GM21390 (cell line): ENCODE data around the gene TMEM106C.

ENCODE experiments used
- ATAC-seq: cut with Tn5 transposase; IDR thresholded peaks from one replicate; pipeline ENCODE4 v1.9.1; 2021; ENCODE audit not compliant: unreplicated experiment

Gene TMEM106C

DNA sequence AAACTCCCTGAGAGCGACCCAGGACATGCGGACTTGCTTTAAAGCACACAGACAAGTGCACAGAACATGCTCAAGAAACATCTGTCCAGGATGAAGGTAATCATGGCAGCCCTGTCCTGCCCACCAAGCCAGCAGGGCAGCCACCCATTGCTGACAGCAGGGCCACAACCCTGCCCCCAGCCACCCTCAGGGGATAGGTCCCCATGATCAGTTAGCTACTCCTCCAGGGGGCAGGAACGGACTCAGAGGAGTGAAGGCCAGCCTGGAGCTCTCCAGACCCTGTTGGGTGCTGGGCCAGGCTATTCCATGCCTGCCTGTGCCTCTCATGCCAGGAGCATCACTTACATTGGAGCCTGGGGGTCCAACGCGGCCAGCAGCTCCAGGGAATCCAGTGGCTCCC lies 15.8 kb downstream of the TMEM106C start:
- no peak for ATAC-seq

GRCh38 chr12:47979686-47980085 lies 16.3 kb downstream of the TMEM106C start:
- ATAC-seq = no peak

DNA sequence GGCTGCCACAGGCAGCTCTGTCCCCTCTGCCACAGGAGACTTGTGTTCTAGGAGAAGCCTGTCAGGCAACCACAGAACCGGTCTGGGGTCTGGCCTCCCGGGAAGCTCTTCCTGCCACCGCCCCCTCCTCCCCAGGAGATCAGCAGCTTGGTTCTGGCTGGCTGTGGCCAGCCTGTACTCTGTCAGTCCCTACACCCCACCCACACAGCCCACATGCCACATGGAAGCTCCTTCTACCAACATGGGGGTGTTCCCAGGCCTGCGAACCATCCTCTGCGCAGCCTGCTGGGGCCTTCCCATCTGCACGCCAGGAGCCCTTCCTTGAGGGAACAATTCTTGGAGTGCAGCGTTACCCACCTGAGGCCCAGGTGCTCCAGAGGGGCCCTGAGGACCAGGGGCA lies 16.8 kb downstream of the TMEM106C start:
- no peak for ATAC-seq

- no peak for ATAC-seq
These were observed 17.5 kb downstream of the TMEM106C start for GRCh38 chr12:47980779-47981495.

- no peak for ATAC-seq
These were observed 18.3 kb downstream of the TMEM106C start for GRCh38 chr12:47981496-47982260.

GRCh38 chr12:47982311-47982710 lies 18.9 kb downstream of the TMEM106C start:
- ATAC-seq = no peak

GRCh38 chr12:47982770-47983169 lies 19.4 kb downstream of the TMEM106C start:
- ATAC-seq = no peak

DNA sequence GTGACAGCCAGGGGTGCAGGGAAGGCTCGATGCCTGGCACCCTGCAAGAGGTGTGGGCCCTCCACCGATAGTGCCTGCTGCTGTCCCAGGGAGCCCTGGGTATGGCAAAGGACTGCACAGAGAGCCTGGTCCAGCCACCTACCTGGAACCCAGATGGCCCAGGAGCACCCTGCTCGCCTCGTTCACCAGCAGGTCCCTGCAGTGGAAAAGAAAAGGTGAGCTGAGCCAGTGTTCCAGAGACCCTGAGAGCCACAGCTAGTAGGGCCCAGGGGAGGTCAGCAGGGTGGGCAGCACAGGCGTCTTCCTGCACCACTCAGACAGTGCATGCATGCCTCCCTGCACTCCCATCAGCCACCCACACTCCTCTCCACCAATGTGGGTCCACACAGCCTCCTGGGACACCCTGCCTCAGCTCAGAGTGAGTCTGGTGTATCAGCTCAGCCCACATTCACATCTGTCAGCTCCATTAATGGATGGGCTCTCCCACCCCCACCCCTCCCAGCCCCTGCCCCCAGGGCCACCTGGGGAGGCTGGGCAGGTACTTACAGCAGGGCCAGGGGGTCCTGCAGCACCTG lies 20.2 kb downstream of the TMEM106C start:
- ATAC-seq = no peak

- ATAC-seq = no peak
These were observed 21.0 kb downstream of the TMEM106C start for GRCh38 chr12:47984331-47984801.

DNA sequence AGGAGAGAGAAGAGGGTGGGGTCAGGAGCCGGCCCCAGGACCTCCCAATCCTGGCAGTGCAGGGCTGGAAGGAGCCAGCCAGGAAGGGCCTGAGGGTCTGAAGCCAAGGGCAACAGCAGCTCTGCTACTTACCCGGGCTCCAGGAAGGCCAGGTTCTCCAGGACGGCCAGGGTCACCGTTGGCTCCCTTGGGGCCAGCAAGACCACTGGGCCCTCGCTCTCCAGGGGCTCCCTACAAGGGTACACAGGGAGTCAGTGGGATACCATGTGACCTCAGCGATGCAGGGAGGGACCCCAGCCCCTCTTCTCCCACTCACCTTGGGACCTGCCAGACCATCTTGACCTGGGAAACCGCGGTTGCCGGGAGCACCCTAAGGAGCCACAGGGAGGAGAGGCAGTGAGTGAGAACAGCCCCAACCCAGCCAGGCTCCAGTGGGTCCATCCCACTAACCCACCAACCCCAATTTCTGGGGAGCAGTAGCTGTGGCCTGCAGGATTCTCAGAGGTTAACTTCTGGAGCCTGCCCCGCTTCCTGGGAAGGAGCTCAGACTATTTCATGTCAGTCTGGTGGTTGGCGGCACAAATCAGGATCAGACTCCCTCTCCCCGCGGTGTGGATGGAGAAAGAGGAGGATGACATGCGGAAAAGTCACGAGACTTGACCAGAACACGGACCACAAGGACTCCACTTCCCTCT lies 22.3 kb downstream of the TMEM106C start:
- ATAC-seq = no peak

- no peak for ATAC-seq
These were observed 22.9 kb downstream of the TMEM106C start for GRCh38 chr12:47986291-47986660.

GRCh38 chr12:47986832-47987231 lies 23.4 kb downstream of the TMEM106C start:
- ATAC-seq = no peak

GRCh38 chr12:47987411-47988072 lies 24.1 kb downstream of the TMEM106C start:
- ATAC-seq = no peak

DNA sequence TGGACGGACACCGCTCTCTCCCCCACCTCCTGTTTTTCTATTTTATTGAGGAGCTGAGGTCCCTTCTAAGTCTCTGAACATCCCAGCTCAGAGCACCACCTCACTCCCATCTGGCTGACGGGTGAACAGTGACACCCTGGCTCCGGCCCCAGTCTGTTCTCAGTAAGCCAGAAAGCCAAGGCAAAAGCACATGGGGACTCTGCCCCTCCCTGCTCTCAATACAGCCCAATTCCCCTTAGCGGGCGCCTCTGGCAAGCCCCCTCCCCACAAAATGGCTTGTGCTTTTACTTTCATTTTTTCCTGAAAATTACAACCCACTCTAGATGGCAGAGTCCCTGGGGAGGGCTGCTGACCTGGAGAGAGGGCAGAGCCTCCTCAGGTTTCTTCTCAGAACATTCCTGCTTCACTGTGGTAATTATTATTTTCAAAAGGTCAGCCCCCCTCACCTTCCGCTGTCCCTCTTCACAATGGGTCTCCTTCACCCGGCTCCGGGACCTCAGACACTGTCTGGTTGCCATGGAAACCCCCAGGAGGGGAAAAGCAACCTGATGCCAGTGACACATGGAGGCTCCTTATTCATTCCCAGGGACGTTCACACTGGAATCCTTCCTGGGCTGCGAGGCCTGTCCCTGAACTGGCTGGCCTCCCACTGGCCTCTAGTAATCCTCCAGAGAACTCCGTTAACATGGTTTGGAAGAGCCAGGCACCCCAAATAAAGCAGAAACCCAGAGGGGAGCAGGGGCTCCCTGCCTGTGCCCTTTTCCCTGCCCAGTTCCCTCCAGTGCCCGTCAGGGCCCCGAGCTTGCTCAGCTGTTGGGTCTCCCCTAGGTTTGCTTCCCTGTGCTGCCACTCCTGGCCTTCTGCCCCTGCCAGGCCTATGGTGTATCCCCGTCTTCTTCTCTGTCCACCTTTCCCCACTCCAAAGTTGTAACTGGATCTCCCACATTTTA lies 25.0 kb downstream of the TMEM106C start:
- ATAC-seq = no peak

- ATAC-seq = no peak
These were observed 25.6 kb downstream of the TMEM106C start for GRCh38 chr12:47989023-47989417.

- ATAC-seq = no peak
These were observed 26.3 kb downstream of the TMEM106C start for GRCh38 chr12:47989666-47990065.

DNA sequence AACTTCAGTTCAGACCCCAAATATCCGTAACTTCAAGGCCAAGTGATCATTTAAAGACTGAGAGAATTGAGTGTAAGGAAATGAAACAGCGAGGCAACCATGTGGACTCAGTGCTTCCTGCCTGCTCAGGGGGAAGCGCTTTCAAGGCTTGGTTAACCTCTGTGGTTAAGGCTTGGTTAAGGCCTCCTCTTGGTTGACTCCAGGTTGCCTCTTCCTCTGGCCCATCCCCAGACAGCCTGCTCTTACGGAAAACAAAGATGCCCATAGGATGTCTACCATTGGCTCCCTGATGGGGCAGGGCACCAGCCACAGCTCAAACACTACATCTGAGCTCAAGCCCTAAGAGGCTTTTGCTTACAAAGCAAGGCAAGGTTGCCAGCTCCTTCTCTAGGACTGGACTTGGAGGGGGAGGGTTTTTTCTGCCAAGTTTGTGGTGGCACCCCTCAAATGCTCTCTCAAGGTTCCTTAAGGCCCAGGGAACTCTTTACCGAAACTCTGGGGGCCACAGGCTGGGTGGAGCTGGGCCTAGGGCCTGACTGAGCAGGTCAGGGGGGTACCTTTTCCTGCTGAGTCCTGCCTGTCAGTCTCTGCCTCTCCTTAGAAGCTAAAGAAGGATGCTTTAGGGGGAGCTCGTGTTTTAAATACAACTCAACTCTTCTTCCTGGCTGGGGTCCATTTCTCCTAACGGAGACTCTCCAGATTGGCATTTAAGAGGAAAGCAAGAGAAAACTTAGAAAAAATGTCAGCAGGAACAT lies 27.1 kb downstream of the TMEM106C start:
- ATAC-seq = peak; percentile 98

- no peak for ATAC-seq
These were observed 28.0 kb downstream of the TMEM106C start for GRCh38 chr12:47991106-47992061.
